Activated CD4-positive, alpha-beta T cell treated with anti-CD3 and anti-CD28 coated beads, Interleukin-2, amount 10 ng/mL, durations not matched to agents 7 days and 5 days (primary cell): ENCODE measurements around the gene ING5. TPM values are rescaled to one million over a fixed set of nuclear protein-coding genes. Genes with fewer than 3 reads are reported as not detected.
"Not testable (repeated sequence)": the region's sequence is repeated elsewhere in the genome, so short reads cannot be mapped to it uniquely, and the experiment has no call there.

Experiments used
- CTCF ChIA-PET: fragments of 350-600 bp; sonication (Branson Sonifier 250); formaldehyde crosslinking; loops from one replicate; lab custom pipeline; 2021; ENCODE audit warnings: antibody characterized with exemption; lab: Charles Lee
- POLR2A ChIA-PET: fragments of 350-600 bp; sonication (Branson Sonifier 250); formaldehyde crosslinking; loops from one replicate; lab custom pipeline; 2021; ENCODE audit warnings: antibody characterized with exemption; lab: Charles Lee
- DNase-seq: peaks from one replicate; pipeline ENCODE4 v3.0.0-alpha.2; 2020
- H3K27ac Mint-ChIP-seq: one replicate; pipeline ENCODE4 v1.8.0; 2021; ENCODE audit warnings: mild to moderate bottlenecking, moderate library complexity, mixed read lengths
- H3K27me3 Mint-ChIP-seq: one replicate; pipeline ENCODE4 v1.8.0; 2021; ENCODE audit warnings: mixed read lengths
- H3K36me3 Mint-ChIP-seq: one replicate; pipeline ENCODE4 v1.8.0; 2021; ENCODE audit warnings: low read depth, mixed read lengths
- H3K4me1 Mint-ChIP-seq: one replicate; pipeline ENCODE4 v1.8.0; 2021; ENCODE audit warnings: mixed read lengths
- H3K4me3 Mint-ChIP-seq: one replicate; pipeline ENCODE4 v1.8.0; 2021; ENCODE audit warnings: mild to moderate bottlenecking, moderate library complexity, mixed read lengths
- H3K9me3 Mint-ChIP-seq: one replicate; pipeline ENCODE4 v1.8.0; 2021; ENCODE audit warnings: mixed read lengths
- total RNA-seq, 2 experiments: library from RNA; stranded (reverse); gene quantifications; one replicate each; pipeline ENCODE4 v1.2.3, GENCODE V29; 2021

The ING5 gene
- total RNA-seq, 2 experiments from 2014 or later: 39.9 to 45.4 TPM

- DNase-seq: no peak
- POLR2A ChIA-PET: no interaction called here
- no peak overlapping the region for H3K4me3 Mint-ChIP-seq
- H3K4me1 Mint-ChIP-seq: no peaks in the 10 kb centered on the region
- peaks cover 43% of the 10 kb centered on the region for H3K36me3 Mint-ChIP-seq
- H3K27me3 Mint-ChIP-seq: no peaks in the 10 kb centered on the region
- no peak overlapping the region for H3K27ac Mint-ChIP-seq
- H3K9me3 Mint-ChIP-seq: peaks cover 11% of the 10 kb centered on the region
- CTCF ChIA-PET: no interaction called here
Observed at GRCh38 chr2:241724259-241724974, 22.6 kb downstream of the ING5 start.

- H3K9me3 Mint-ChIP-seq: peaks cover 11% of the 10 kb centered on the region
- CTCF ChIA-PET: no interaction called here
- no peak overlapping the region for H3K27ac Mint-ChIP-seq
- DNase-seq: no peak
- no peak overlapping the region for H3K4me3 Mint-ChIP-seq
- H3K27me3 Mint-ChIP-seq: no peaks in the 10 kb centered on the region
- POLR2A ChIA-PET: no interaction called here
- H3K36me3 Mint-ChIP-seq: peaks cover 42% of the 10 kb centered on the region
- peaks cover 6% of the 10 kb centered on the region for H3K4me1 Mint-ChIP-seq
Observed at GRCh38 chr2:241724975-241725870, 23.4 kb downstream of the ING5 start.

- Mint-ChIP-seq H3K36me3 (peaks cover 33% of the 10 kb centered on the region), H3K9me3 (peaks cover 11% of the 10 kb centered on the region), H3K4me1 (peaks cover 16% of the 10 kb centered on the region), H3K27ac (no peak overlapping the region), H3K27me3 (no peaks in the 10 kb centered on the region), H3K4me3 (no peak overlapping the region)
- ChIA-PET CTCF (no interaction called here), POLR2A (no interaction called here)
- DNase-seq: no peak
Observed at GRCh38 chr2:241726459-241726858, 24.6 kb downstream of the ING5 start.

GRCh38 chr2:241728000-241728399 is 26.2 kb downstream of the ING5 start:
- ChIA-PET CTCF (interaction anchor here (1.7 kb wide), 1 partner anchor 69 kb away, joined by 3 read pairs; no protein-coding TSS in a partner anchor), POLR2A (no interaction called here)
- peaks cover 5% of the 10 kb centered on the region for H3K9me3 Mint-ChIP-seq
- H3K27me3 Mint-ChIP-seq: no peaks in the 10 kb centered on the region
- peaks cover 25% of the 10 kb centered on the region for H3K4me1 Mint-ChIP-seq
- no peak overlapping the region for H3K27ac Mint-ChIP-seq
- no peak for DNase-seq
- peaks cover 20% of the 10 kb centered on the region for H3K36me3 Mint-ChIP-seq
- H3K4me3 Mint-ChIP-seq: no peak overlapping the region

GRCh38 chr2:241728627-241729026 is 26.8 kb downstream of the ING5 start:
- Mint-ChIP-seq H3K4me1 (peaks cover 31% of the 10 kb centered on the region), H3K27ac (no peak overlapping the region), H3K36me3 (peaks cover 14% of the 10 kb centered on the region), H3K27me3 (no peaks in the 10 kb centered on the region), H3K4me3 (no peak overlapping the region), H3K9me3 (peaks cover 4% of the 10 kb centered on the region)
- ChIA-PET POLR2A (no interaction called here), CTCF (interaction anchor here (0.6 to 1.7 kb wide), 3 partner anchors 10 to 69 kb away, joined by 3 read pairs; no protein-coding TSS in a partner anchor)
- no peak for DNase-seq

GRCh38 chr2:241729868-241730267 is 28.0 kb downstream of the ING5 start:
- Mint-ChIP-seq H3K4me3 (no peak overlapping the region), H3K27me3 (no peaks in the 10 kb centered on the region), H3K4me1 (peaks cover 35% of the 10 kb centered on the region), H3K27ac (no peak overlapping the region), H3K9me3 (no peaks in the 10 kb centered on the region), H3K36me3 (peaks cover 6% of the 10 kb centered on the region)
- no peak for DNase-seq
- ChIA-PET POLR2A (no interaction called here), CTCF (interaction anchor here (1.1 to 1.7 kb wide), 2 partner anchors 15 to 71 kb away, joined by 3 read pairs; no protein-coding TSS in a partner anchor)

GRCh38 chr2:241730671-241731293 is 28.9 kb downstream of the ING5 start:
- Mint-ChIP-seq H3K4me1 (peaks cover 39% of the 10 kb centered on the region), H3K9me3 (no peaks in the 10 kb centered on the region), H3K4me3 (no peak overlapping the region), H3K27me3 (no peaks in the 10 kb centered on the region), H3K27ac (peak overlapping the region; percentile 76), H3K36me3 (peaks cover 1% of the 10 kb centered on the region)
- ChIA-PET CTCF (interaction anchor here (0.6 to 1.3 kb wide), 4 partner anchors 16 to 156 kb away, joined by 3 to 4 read pairs (median 3); partner anchors contain the start of gene ING5), POLR2A (no interaction called here)
- no peak for DNase-seq

- H3K27ac Mint-ChIP-seq: peak overlapping the region; percentile 15
- peaks cover 47% of the 10 kb centered on the region for H3K4me1 Mint-ChIP-seq
- peak; percentile 69 for DNase-seq
- H3K27me3 Mint-ChIP-seq, H3K36me3 Mint-ChIP-seq, H3K9me3 Mint-ChIP-seq, POLR2A ChIA-PET: not testable (repeated sequence)
- CTCF ChIA-PET: interaction anchor here (1.1 to 2.9 kb wide), 3 partner anchors 12 to 146 kb away, joined by 3 to 10 read pairs (median 3); partner anchors contain the start of gene ING5
- peak overlapping the region; percentile 63 for H3K4me3 Mint-ChIP-seq
Observed at GRCh38 chr2:241732513-241733186, 30.8 kb downstream of the ING5 start.

- ChIA-PET POLR2A (interaction anchor here (0.8 kb wide), 1 partner anchor 47 kb away, joined by 5 read pairs; the partner anchor contains the start of gene DTYMK), CTCF (interaction anchor here (0.6 to 2.9 kb wide), 8 partner anchors 11 to 678 kb away, joined by 3 to 10 read pairs (median 3); partner anchors contain the start of gene ING5)
- Mint-ChIP-seq H3K27me3 (no peaks in the 10 kb centered on the region), H3K4me1 (peaks cover 51% of the 10 kb centered on the region), H3K27ac (peak overlapping the region; percentile 72), H3K36me3 (peaks cover 5% of the 10 kb centered on the region), H3K9me3 (no peaks in the 10 kb centered on the region), H3K4me3 (peak overlapping the region; percentile 63)
- DNase-seq: no peak
Observed at GRCh38 chr2:241733391-241734207, 31.8 kb downstream of the ING5 start.

- ChIA-PET POLR2A (interaction anchor here (0.8 to 1.3 kb wide), 2 partner anchors 32 to 47 kb away, joined by 3 to 5 read pairs; partner anchors contain the start of genes DTYMK and ING5), CTCF (interaction anchor here (0.7 to 2.9 kb wide), 5 partner anchors 10 to 146 kb away, joined by 3 to 10 read pairs (median 3); partner anchors contain the start of gene ING5)
- no peaks in the 10 kb centered on the region for H3K27me3 Mint-ChIP-seq
- H3K4me3 Mint-ChIP-seq: peak overlapping the region; percentile 51
- H3K36me3 Mint-ChIP-seq: peaks cover 5% of the 10 kb centered on the region
- H3K27ac Mint-ChIP-seq: no peak overlapping the region
- peaks cover 55% of the 10 kb centered on the region for H3K4me1 Mint-ChIP-seq
- no peaks in the 10 kb centered on the region for H3K9me3 Mint-ChIP-seq
- no peak for DNase-seq
Observed at GRCh38 chr2:241734208-241734466, 32.3 kb downstream of the ING5 start.

- Mint-ChIP-seq H3K4me3 (peak within 1 kb of the TSS; percentile 79), H3K36me3 (peaks cover 5% of the 10 kb centered on the region), H3K9me3 (no peaks in the 10 kb centered on the region), H3K27me3 (no peaks in the 10 kb centered on the region), H3K27ac (peak within 1 kb of the TSS; percentile 85), H3K4me1 (peaks cover 59% of the 10 kb centered on the region)
- ChIA-PET POLR2A (interaction anchor here (0.8 to 1.3 kb wide), 2 partner anchors 33 to 48 kb away, joined by 3 to 5 read pairs; partner anchors contain the start of genes DTYMK and ING5), CTCF (interaction anchor here (0.7 to 2.9 kb wide), 3 partner anchors 32 to 145 kb away, joined by 3 to 10 read pairs (median 3); partner anchors contain the start of gene ING5)
- peak; percentile 93 for DNase-seq
Observed at GRCh38 chr2:241734467-241735208, 32.8 kb downstream of the ING5 start, which contains the start of gene D2HGDH. Gene D2HGDH, plus strand, starts transcription at chr2:241734630. Its CDS starts 595 bp downstream, at chr2:241735225.
